Measurements from ENCODE around the gene QSOX2. TPM values are rescaled to one million over a fixed set of nuclear protein-coding genes. Genes with fewer than 3 reads are reported as not detected.

Gene QSOX2
- total RNA-seq, 2 experiments from 2014 or later, result 50.0 to 57.5 TPM

GRCh38 chr9:136201609-136202453, 43.8 kb downstream of the QSOX2 start:
- DNase-seq (ENCODE audit: low spot score), result no peak
- Histone ChIP-seq H2AFZ (ENCODE audit: low read length) (no peak overlapping the region), H4K20me1 (ENCODE audit: insufficient read depth, low read length) (peaks cover 4% of the 10 kb centered on the region; the same call in 1 of the 2 replicates), H3K9me2 (ENCODE audit: insufficient read depth, low read length) (no peaks in the 10 kb centered on the region), H3K27ac (ENCODE audit: low read depth, low read length, poor library complexity, severe bottlenecking) (no peak overlapping the region), H3K4me1 (ENCODE audit: insufficient read depth, low read length, poor library complexity, severe bottlenecking) (peaks cover 6% of the 10 kb centered on the region), H3K9me3 (ENCODE audit: low read length) (no peaks in the 10 kb centered on the region), H3K79me2 (ENCODE audit: insufficient read depth, low read depth, low read length) (no peaks in the 10 kb centered on the region), H3K4me3 (ENCODE audit: low read depth, low read length, poor library complexity, severe bottlenecking) (no peak overlapping the region), H3K36me3 (ENCODE audit: insufficient read depth, low read length) (peaks cover 7% of the 10 kb centered on the region; the same call in 1 of the 2 replicates), H3K4me2 (ENCODE audit: low read length) (no peak overlapping the region)
- no peak for TF ChIP-seq CTCF (conservative IDR thresholded peaks at IDR 0.05; ENCODE audit: low read length)
- no peak for TF ChIP-seq EZH2phosphoT487 (IDR thresholded peaks at IDR 0.05; ENCODE audit: borderline replicate concordance, low read depth, low read length)
- intact Hi-C loops (cut with micrococcal nuclease; ENCODE audit: unreplicated experiment), result no loop called here
- POLR2A ChIA-PET, result no interaction called here
- no TSS peak for BruUV-seq (replicated peaks)
- CTCF ChIA-PET (ENCODE audit: unreplicated experiment), result no interaction called here

- no peak for TF ChIP-seq EZH2phosphoT487 (IDR thresholded peaks at IDR 0.05; ENCODE audit: borderline replicate concordance, low read depth, low read length)
- Histone ChIP-seq H3K9me3 (ENCODE audit: low read length) (no peaks in the 10 kb centered on the region), H3K9me2 (ENCODE audit: insufficient read depth, low read length) (no peaks in the 10 kb centered on the region), H3K4me2 (ENCODE audit: low read length) (no peak overlapping the region), H3K4me1 (ENCODE audit: insufficient read depth, low read length, poor library complexity, severe bottlenecking) (peaks cover 13% of the 10 kb centered on the region), H4K20me1 (ENCODE audit: insufficient read depth, low read length) (peaks cover 4% of the 10 kb centered on the region; the same call in 1 of the 2 replicates), H3K27ac (ENCODE audit: low read depth, low read length, poor library complexity, severe bottlenecking) (no peak overlapping the region), H3K79me2 (ENCODE audit: insufficient read depth, low read depth, low read length) (no peaks in the 10 kb centered on the region), H3K4me3 (ENCODE audit: low read depth, low read length, poor library complexity, severe bottlenecking) (no peak overlapping the region), H3K36me3 (ENCODE audit: insufficient read depth, low read length) (peaks cover 7% of the 10 kb centered on the region; the same call in 1 of the 2 replicates), H2AFZ (ENCODE audit: low read length) (no peak overlapping the region)
- ChIA-PET POLR2A (no interaction called here), CTCF (ENCODE audit: unreplicated experiment) (no interaction called here)
- intact Hi-C loops (cut with micrococcal nuclease; ENCODE audit: unreplicated experiment), result no loop called here
- no peak for DNase-seq (ENCODE audit: low spot score)
- no TSS peak for BruUV-seq (replicated peaks)
Measured at GRCh38 chr9:136201174-136201573, 44.4 kb downstream of the QSOX2 start.

- H2AFZ ChIP-seq (ENCODE audit: low read length), result no peak overlapping the region
- intact Hi-C loops (cut with micrococcal nuclease; ENCODE audit: unreplicated experiment), result no loop called here
- BruUV-seq (replicated peaks), result no TSS peak
- H4K20me1 ChIP-seq (ENCODE audit: insufficient read depth, low read length), result no peaks in the 10 kb centered on the region
- H3K36me3 ChIP-seq (ENCODE audit: insufficient read depth, low read length), result no peaks in the 10 kb centered on the region
- no peak overlapping the region for H3K4me2 ChIP-seq (ENCODE audit: low read length)
- no peaks in the 10 kb centered on the region for H3K9me3 ChIP-seq (ENCODE audit: low read length)
- ChIA-PET POLR2A (no interaction called here), CTCF (ENCODE audit: unreplicated experiment) (no interaction called here)
- H3K9me2 ChIP-seq (ENCODE audit: insufficient read depth, low read length), result no peaks in the 10 kb centered on the region
- H3K79me2 ChIP-seq (ENCODE audit: insufficient read depth, low read depth, low read length), result no peaks in the 10 kb centered on the region
- no peak for TF ChIP-seq EZH2phosphoT487 (IDR thresholded peaks at IDR 0.05; ENCODE audit: borderline replicate concordance, low read depth, low read length)
- TF ChIP-seq CTCF (conservative IDR thresholded peaks at IDR 0.05; ENCODE audit: low read length), result no peak
- H3K4me1 ChIP-seq (ENCODE audit: insufficient read depth, low read length, poor library complexity, severe bottlenecking), result peaks cover 14% of the 10 kb centered on the region
- H3K4me3 ChIP-seq (ENCODE audit: low read depth, low read length, poor library complexity, severe bottlenecking), result no peak overlapping the region
- DNase-seq (ENCODE audit: low spot score), result no peak
- H3K27ac ChIP-seq (ENCODE audit: low read depth, low read length, poor library complexity, severe bottlenecking), result no peak overlapping the region
Measured at GRCh38 chr9:136200424-136200823, 45.2 kb downstream of the QSOX2 start.
